PFSK-1 (cell line): ENCODE results near the gene PIGV.

ENCODE experiments used
- FOXP2 ChIP-seq: optimal IDR thresholded peaks from 2 replicates; pipeline ENCODE3; 2011; ENCODE audit warnings: borderline replicate concordance, control low read depth, inconsistent platforms; ENCODE audit not compliant: insufficient read depth; ENCODE audit errors: extremely low read length, extremely low read depth
- POLR2AphosphoS5 ChIP-seq: IDR thresholded peaks from 2 replicates; pipeline ENCODE4 v1.6.1; 2012; ENCODE audit warnings: low read depth, mild to moderate bottlenecking, control low read depth, low read length, moderate library complexity
- SIN3A ChIP-seq: IDR thresholded peaks from 2 replicates; pipeline ENCODE4 v1.6.1; 2012; ENCODE audit warnings: mild to moderate bottlenecking, low read length, moderate library complexity, borderline replicate concordance; ENCODE audit not compliant: insufficient read depth
- TAF1 ChIP-seq: IDR thresholded peaks from 2 replicates; pipeline ENCODE4 v1.6.1; 2012; ENCODE audit warnings: low read length, control low read depth, borderline replicate concordance; ENCODE audit not compliant: insufficient read depth
- TF ChIP-seq, protein P1 (sequence below), 2 experiments: IDR thresholded peaks; 2 replicates each; pipeline versions ENCODE4 v1.6.1 to v1.8.0; 2011 to 2012; ENCODE audit warnings: low read depth in 2 of 2, low read length in 2 of 2, control low read depth in 1 of 2, inconsistent platforms in 1 of 2, mild to moderate bottlenecking in 1 of 2, moderate library complexity in 1 of 2; ENCODE audit not compliant: insufficient read depth in 1 of 2

DNA sequence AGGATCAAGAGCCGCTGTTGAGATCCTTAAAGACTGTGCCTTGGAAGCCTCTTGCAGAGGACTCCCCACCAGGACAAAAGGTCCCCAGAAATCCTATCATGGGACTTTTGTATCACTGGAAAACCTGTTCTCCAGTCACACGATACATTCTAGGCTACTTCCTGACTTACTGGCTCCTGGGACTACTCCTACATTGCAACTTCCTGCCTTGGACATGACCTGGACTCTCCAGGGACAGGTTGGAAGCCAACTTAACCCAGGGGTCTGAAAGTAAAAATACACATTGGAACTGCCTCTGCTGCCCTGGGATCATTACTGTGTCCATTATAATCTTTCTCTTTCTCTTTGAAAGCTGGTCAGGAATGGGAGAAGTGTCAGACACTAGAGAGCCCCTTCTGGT is 9.9 kb downstream of the PIGV start:
- no peak for TF ChIP-seq POLR2AphosphoS5
- no peak for TF ChIP-seq SIN3A
- TF ChIP-seq, protein P1, sequence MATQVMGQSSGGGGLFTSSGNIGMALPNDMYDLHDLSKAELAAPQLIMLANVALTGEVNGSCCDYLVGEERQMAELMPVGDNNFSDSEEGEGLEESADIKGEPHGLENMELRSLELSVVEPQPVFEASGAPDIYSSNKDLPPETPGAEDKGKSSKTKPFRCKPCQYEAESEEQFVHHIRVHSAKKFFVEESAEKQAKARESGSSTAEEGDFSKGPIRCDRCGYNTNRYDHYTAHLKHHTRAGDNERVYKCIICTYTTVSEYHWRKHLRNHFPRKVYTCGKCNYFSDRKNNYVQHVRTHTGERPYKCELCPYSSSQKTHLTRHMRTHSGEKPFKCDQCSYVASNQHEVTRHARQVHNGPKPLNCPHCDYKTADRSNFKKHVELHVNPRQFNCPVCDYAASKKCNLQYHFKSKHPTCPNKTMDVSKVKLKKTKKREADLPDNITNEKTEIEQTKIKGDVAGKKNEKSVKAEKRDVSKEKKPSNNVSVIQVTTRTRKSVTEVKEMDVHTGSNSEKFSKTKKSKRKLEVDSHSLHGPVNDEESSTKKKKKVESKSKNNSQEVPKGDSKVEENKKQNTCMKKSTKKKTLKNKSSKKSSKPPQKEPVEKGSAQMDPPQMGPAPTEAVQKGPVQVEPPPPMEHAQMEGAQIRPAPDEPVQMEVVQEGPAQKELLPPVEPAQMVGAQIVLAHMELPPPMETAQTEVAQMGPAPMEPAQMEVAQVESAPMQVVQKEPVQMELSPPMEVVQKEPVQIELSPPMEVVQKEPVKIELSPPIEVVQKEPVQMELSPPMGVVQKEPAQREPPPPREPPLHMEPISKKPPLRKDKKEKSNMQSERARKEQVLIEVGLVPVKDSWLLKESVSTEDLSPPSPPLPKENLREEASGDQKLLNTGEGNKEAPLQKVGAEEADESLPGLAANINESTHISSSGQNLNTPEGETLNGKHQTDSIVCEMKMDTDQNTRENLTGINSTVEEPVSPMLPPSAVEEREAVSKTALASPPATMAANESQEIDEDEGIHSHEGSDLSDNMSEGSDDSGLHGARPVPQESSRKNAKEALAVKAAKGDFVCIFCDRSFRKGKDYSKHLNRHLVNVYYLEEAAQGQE (IDR thresholded peaks at IDR 0.05; ENCODE audit: insufficient read depth in 1 of 2, low read depth in 2 of 2, low read length in 2 of 2): no peak
- no peak for TF ChIP-seq TAF1
- no peak for TF ChIP-seq FOXP2
